Measurements from ENCODE around the gene SYT9. TPM values are rescaled to one million over a fixed set of nuclear protein-coding genes. Genes with fewer than 3 reads are reported as not detected.

Gene SYT9
- total RNA-seq, 4 donors from 2014 or later: 0.13 to 0.47 (median 0.15) TPM; not detected in 1

GRCh38 chr11:7367803-7368202, 116.1 kb downstream of the SYT9 start:
- no peaks in the 10 kb centered on the region for H3K9me3 ChIP-seq
- no peak overlapping the region for H3K4me3 ChIP-seq
- no peaks in the 10 kb centered on the region for H3K4me1 ChIP-seq
- no peak overlapping the region for H3K27ac ChIP-seq
- no peaks in the 10 kb centered on the region for H3K36me3 ChIP-seq
- TF ChIP-seq CTCF (IDR thresholded peaks at IDR 0.05) (no peak), EP300 (IDR thresholded peaks at IDR 0.05) (no peak), POLR2AphosphoS5 (IDR thresholded peaks at IDR 0.05) (no peak), POLR2A (IDR thresholded peaks at IDR 0.05) (no peak)
- H3K27me3 ChIP-seq: no peaks in the 10 kb centered on the region
- no peak for ATAC-seq

DNA sequence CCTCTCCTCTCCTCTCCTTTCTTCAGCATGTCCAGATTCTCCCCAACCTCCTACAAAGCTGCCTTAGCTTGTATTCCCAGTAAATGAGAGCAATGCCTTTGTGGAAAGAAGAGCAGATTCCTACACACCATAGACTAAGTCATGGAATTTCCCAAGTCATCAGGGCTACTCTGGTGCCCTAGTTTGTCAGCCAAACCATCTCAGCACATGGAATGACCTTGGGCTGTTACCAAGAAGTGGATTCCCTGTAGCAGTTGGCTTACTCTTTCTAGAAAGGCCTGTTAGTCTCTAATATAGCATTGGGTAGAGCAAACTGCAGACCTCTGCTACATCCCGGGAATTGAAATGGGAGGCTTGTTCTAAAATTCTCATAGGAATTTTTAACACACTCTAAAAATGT, 124.7 kb downstream of the SYT9 start:
- Histone ChIP-seq H3K4me3 (no peak overlapping the region), H3K4me1 (no peaks in the 10 kb centered on the region), H3K9me3 (peaks cover 0 to 6% (median 0%) of the 10 kb centered on the region in 3 donors), H3K27me3 (no peaks in the 10 kb centered on the region), H3K27ac (no peak overlapping the region), H3K36me3 (no peaks in the 10 kb centered on the region)
- 89 to 100% methylated on average over 1 of the region's 1 CpG for WGBS, 2 donors (ENCODE audit: low coverage in 1 of 2)
- TF ChIP-seq EP300 (IDR thresholded peaks at IDR 0.05): no peak
- no peak for TF ChIP-seq POLR2AphosphoS5 (IDR thresholded peaks at IDR 0.05)
- TF ChIP-seq CTCF (IDR thresholded peaks at IDR 0.05): no peak
- no peak for TF ChIP-seq POLR2A (IDR thresholded peaks at IDR 0.05)
- ATAC-seq: no peak

- 78 to 100% methylated on average over 1 to 2 of the region's 2 CpGs for WGBS, 2 donors (ENCODE audit: low coverage in 1 of 2)
- no peaks in the 10 kb centered on the region for H3K9me3 ChIP-seq
- H3K4me3 ChIP-seq: no peak overlapping the region
- no peak for TF ChIP-seq EP300 (IDR thresholded peaks at IDR 0.05)
- no peak for TF ChIP-seq POLR2AphosphoS5 (IDR thresholded peaks at IDR 0.05)
- no peak for TF ChIP-seq POLR2A (IDR thresholded peaks at IDR 0.05)
- TF ChIP-seq CTCF (IDR thresholded peaks at IDR 0.05): no peak
- no peaks in the 10 kb centered on the region for H3K36me3 ChIP-seq
- no peak for ATAC-seq
- H3K27me3 ChIP-seq: no peaks in the 10 kb centered on the region
- no peak overlapping the region for H3K27ac ChIP-seq
- no peaks in the 10 kb centered on the region for H3K4me1 ChIP-seq
Observed at GRCh38 chr11:7381937-7382336, 130.2 kb downstream of the SYT9 start.

- WGBS, 2 donors (ENCODE audit: low coverage in 1 of 2): 53 to 61% methylated on average over 4 of the region's 4 CpGs
- ATAC-seq: no peak
Observed at GRCh38 chr11:7383406-7383805, 131.7 kb downstream of the SYT9 start.

DNA sequence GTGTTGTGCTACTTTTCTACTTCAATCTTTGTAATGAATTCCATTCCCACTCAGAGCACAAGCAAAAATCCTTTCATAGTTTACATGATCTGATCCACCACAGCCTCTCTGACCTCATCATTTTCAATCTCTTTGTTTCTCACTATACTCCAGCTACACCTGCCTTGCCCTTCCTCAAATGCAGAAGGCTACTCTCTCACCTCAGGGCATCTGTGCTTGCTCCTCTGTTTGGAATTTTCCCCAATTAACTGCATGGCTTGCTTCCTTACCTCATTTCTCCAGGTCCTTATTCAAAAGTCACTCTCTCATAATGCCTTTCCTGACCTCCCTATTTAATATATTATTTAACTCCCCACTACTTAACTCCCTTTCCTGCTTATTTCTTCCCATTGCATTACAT, 133.0 kb downstream of the SYT9 start:
- Histone ChIP-seq H3K9me3 (no peaks in the 10 kb centered on the region), H3K4me3 (no peak overlapping the region), H3K36me3 (no peaks in the 10 kb centered on the region), H3K27me3 (no peaks in the 10 kb centered on the region), H3K4me1 (no peaks in the 10 kb centered on the region), H3K27ac (no peak overlapping the region)
- no peak for ATAC-seq
- TF ChIP-seq POLR2A (IDR thresholded peaks at IDR 0.05): no peak
- TF ChIP-seq EP300 (IDR thresholded peaks at IDR 0.05): no peak

More at GRCh38 chr11:7383406-7383805, 131.7 kb downstream of the SYT9 start:
- Histone ChIP-seq H3K4me3 (no peak overlapping the region), H3K9me3 (no peaks in the 10 kb centered on the region), H3K27ac (no peak overlapping the region), H3K4me1 (no peaks in the 10 kb centered on the region), H3K27me3 (no peaks in the 10 kb centered on the region), H3K36me3 (no peaks in the 10 kb centered on the region)
- TF ChIP-seq POLR2AphosphoS5 (IDR thresholded peaks at IDR 0.05): no peak
- no peak for TF ChIP-seq EP300 (IDR thresholded peaks at IDR 0.05)
- TF ChIP-seq POLR2A (IDR thresholded peaks at IDR 0.05): no peak
- TF ChIP-seq CTCF (IDR thresholded peaks at IDR 0.05): no peak
